ENCODE data around the gene CIRBP.
A peak's percentile ranks its signal among the peaks of the same experiment; 100 is the strongest.

DNA sequence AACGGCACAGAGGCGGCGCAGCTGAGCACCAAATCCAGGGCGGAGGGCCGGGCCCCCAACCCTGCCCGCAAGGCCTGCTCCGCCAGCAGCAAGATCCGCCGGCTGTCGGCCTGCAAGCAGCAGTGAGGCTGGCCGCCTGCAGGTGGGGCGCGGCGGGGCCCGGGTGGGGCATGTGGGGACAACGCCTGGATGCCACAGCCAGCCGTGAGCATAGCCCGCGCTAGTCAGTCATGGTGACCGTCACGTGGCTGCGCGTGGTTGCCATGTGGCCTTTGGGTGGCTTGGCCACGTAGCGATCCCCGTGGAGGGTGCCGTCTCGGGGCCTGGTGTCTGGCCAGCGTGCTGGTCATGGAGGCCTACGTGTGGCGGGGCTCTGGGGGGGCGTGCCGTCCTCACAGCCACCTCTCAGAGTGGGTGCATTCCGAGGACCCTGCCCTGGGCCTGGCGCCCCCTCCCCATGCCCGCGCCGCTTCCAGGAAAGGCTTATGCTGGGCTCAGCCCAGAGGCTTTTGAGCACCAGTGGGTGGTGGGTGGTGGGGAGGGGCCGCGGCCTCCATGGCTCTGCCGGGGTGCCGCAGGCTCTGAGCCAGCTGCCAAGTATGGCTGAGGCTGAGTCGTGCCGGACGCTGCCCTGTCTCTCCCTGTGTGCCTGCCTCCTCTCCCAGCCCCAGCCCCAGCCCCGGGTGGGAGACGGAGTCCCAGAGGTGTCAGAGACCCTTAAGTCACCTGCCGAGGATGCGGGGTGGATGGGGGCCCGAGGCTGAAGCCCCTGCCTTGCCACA, 42.4 kb upstream of the CIRBP start:
- TF ChIP-seq JUND (IDR thresholded peaks at IDR 0.05) (no peak), RAD21 (IDR thresholded peaks at IDR 0.05; ENCODE audit: low read length) (no peak), RFX5 (IDR thresholded peaks at IDR 0.05; ENCODE audit: low read length) (no peak), TAF1 (IDR thresholded peaks at IDR 0.05; ENCODE audit: borderline replicate concordance, low read depth, low read length) (no peak), YY1 (IDR thresholded peaks at IDR 0.05; ENCODE audit: low read depth) (no peak), POLR2AphosphoS5 (IDR thresholded peaks at IDR 0.05; ENCODE audit: low read depth, low read length) (peak; percentile 20; the same call in 1 of the 2 replicates), EP300 (IDR thresholded peaks at IDR 0.05; ENCODE audit: borderline replicate concordance in 1 of 2, low read depth in 1 of 2, low read length in 1 of 2) (no peak), GABPA (IDR thresholded peaks at IDR 0.05; ENCODE audit: low read depth) (no peak), NRF1 (IDR thresholded peaks at IDR 0.05; ENCODE audit: low read depth, low read length) (no peak)
- TF ChIP-seq, protein P1, sequence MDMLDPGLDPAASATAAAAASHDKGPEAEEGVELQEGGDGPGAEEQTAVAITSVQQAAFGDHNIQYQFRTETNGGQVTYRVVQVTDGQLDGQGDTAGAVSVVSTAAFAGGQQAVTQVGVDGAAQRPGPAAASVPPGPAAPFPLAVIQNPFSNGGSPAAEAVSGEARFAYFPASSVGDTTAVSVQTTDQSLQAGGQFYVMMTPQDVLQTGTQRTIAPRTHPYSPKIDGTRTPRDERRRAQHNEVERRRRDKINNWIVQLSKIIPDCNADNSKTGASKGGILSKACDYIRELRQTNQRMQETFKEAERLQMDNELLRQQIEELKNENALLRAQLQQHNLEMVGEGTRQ (IDR thresholded peaks at IDR 0.05; ENCODE audit: borderline replicate concordance, low read depth, low read length), result no peak
- TF ChIP-seq, protein P2, sequence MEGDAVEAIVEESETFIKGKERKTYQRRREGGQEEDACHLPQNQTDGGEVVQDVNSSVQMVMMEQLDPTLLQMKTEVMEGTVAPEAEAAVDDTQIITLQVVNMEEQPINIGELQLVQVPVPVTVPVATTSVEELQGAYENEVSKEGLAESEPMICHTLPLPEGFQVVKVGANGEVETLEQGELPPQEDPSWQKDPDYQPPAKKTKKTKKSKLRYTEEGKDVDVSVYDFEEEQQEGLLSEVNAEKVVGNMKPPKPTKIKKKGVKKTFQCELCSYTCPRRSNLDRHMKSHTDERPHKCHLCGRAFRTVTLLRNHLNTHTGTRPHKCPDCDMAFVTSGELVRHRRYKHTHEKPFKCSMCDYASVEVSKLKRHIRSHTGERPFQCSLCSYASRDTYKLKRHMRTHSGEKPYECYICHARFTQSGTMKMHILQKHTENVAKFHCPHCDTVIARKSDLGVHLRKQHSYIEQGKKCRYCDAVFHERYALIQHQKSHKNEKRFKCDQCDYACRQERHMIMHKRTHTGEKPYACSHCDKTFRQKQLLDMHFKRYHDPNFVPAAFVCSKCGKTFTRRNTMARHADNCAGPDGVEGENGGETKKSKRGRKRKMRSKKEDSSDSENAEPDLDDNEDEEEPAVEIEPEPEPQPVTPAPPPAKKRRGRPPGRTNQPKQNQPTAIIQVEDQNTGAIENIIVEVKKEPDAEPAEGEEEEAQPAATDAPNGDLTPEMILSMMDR (IDR thresholded peaks at IDR 0.05), result no peak
- TF ChIP-seq, protein P3, sequence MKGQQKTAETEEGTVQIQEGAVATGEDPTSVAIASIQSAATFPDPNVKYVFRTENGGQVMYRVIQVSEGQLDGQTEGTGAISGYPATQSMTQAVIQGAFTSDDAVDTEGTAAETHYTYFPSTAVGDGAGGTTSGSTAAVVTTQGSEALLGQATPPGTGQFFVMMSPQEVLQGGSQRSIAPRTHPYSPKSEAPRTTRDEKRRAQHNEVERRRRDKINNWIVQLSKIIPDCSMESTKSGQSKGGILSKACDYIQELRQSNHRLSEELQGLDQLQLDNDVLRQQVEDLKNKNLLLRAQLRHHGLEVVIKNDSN (IDR thresholded peaks at IDR 0.05; ENCODE audit: borderline replicate concordance, low read depth), result no peak
